ENCODE data around the gene RBM10. TPM values are rescaled to one million over a fixed set of nuclear protein-coding genes. Genes with fewer than 3 reads are reported as not detected.

The RBM10 gene
- total RNA-seq, 2 experiments from 2014 or later = 44.9 to 45.6 TPM

- ChIA-PET CTCF (ENCODE audit: unreplicated experiment) (no interaction called here), POLR2A (no interaction called here)
- no peaks in the 10 kb centered on the region for H3K9me2 ChIP-seq (ENCODE audit: insufficient read depth, low read length)
- H3K4me2 ChIP-seq (ENCODE audit: low read length) = no peak overlapping the region
- H3K36me3 ChIP-seq (ENCODE audit: insufficient read depth, low read length) = peaks cover 40% of the 10 kb centered on the region
- no peaks in the 10 kb centered on the region for H3K4me1 ChIP-seq (ENCODE audit: insufficient read depth, low read length, poor library complexity, severe bottlenecking)
- no peaks in the 10 kb centered on the region for H4K20me1 ChIP-seq (ENCODE audit: insufficient read depth, low read length)
- no peak for TF ChIP-seq CTCF (conservative IDR thresholded peaks at IDR 0.05; ENCODE audit: low read length)
- DNase-seq (ENCODE audit: low spot score) = no peak
- no TSS peak for BruUV-seq (replicated peaks)
- H3K27ac ChIP-seq (ENCODE audit: low read depth, low read length, poor library complexity, severe bottlenecking) = no peak overlapping the region
- H2AFZ ChIP-seq (ENCODE audit: low read length) = no peak overlapping the region
- H3K4me3 ChIP-seq (ENCODE audit: low read depth, low read length, poor library complexity, severe bottlenecking) = no peak overlapping the region
- H3K79me2 ChIP-seq (ENCODE audit: insufficient read depth, low read depth, low read length) = no peaks in the 10 kb centered on the region
- intact Hi-C loops (cut with micrococcal nuclease; ENCODE audit: unreplicated experiment) = no loop called here
- no peaks in the 10 kb centered on the region for H3K9me3 ChIP-seq (ENCODE audit: low read length)
These were observed 34.4 kb downstream of the RBM10 start for GRCh38 chrX:47179221-47179927.

GRCh38 chrX:47179928-47180255, 34.9 kb downstream of the RBM10 start:
- H3K27ac ChIP-seq (ENCODE audit: low read depth, low read length, poor library complexity, severe bottlenecking) = no peak overlapping the region
- H3K4me1 ChIP-seq (ENCODE audit: insufficient read depth, low read length, poor library complexity, severe bottlenecking) = no peaks in the 10 kb centered on the region
- no peaks in the 10 kb centered on the region for H3K9me2 ChIP-seq (ENCODE audit: insufficient read depth, low read length)
- no peak overlapping the region for H3K4me2 ChIP-seq (ENCODE audit: low read length)
- BruUV-seq (replicated peaks) = no TSS peak
- DNase-seq (ENCODE audit: low spot score) = no peak
- ChIA-PET POLR2A (no interaction called here), CTCF (ENCODE audit: unreplicated experiment) (no interaction called here)
- H3K9me3 ChIP-seq (ENCODE audit: low read length) = no peaks in the 10 kb centered on the region
- H3K36me3 ChIP-seq (ENCODE audit: insufficient read depth, low read length) = peaks cover 43% of the 10 kb centered on the region
- TF ChIP-seq CTCF (conservative IDR thresholded peaks at IDR 0.05; ENCODE audit: low read length) (no peak), EZH2phosphoT487 (IDR thresholded peaks at IDR 0.05; ENCODE audit: borderline replicate concordance, low read depth, low read length) (no peak)
- no peaks in the 10 kb centered on the region for H3K79me2 ChIP-seq (ENCODE audit: insufficient read depth, low read depth, low read length)
- intact Hi-C loops (cut with micrococcal nuclease; ENCODE audit: unreplicated experiment) = no loop called here
- no peak overlapping the region for H2AFZ ChIP-seq (ENCODE audit: low read length)
- H3K4me3 ChIP-seq (ENCODE audit: low read depth, low read length, poor library complexity, severe bottlenecking) = no peak overlapping the region
- no peaks in the 10 kb centered on the region for H4K20me1 ChIP-seq (ENCODE audit: insufficient read depth, low read length)

- H3K4me2 ChIP-seq (ENCODE audit: low read length) = no peak overlapping the region
- peaks cover 43% of the 10 kb centered on the region for H3K36me3 ChIP-seq (ENCODE audit: insufficient read depth, low read length)
- intact Hi-C loops (cut with micrococcal nuclease; ENCODE audit: unreplicated experiment) = no loop called here
- no peaks in the 10 kb centered on the region for H3K9me2 ChIP-seq (ENCODE audit: insufficient read depth, low read length)
- no peaks in the 10 kb centered on the region for H3K4me1 ChIP-seq (ENCODE audit: insufficient read depth, low read length, poor library complexity, severe bottlenecking)
- no TSS peak for BruUV-seq (replicated peaks)
- no peaks in the 10 kb centered on the region for H3K9me3 ChIP-seq (ENCODE audit: low read length)
- no peak overlapping the region for H3K27ac ChIP-seq (ENCODE audit: low read depth, low read length, poor library complexity, severe bottlenecking)
- no peak overlapping the region for H2AFZ ChIP-seq (ENCODE audit: low read length)
- no peaks in the 10 kb centered on the region for H3K79me2 ChIP-seq (ENCODE audit: insufficient read depth, low read depth, low read length)
- DNase-seq (ENCODE audit: low spot score) = no peak
- CTCF ChIA-PET (ENCODE audit: unreplicated experiment) = no interaction called here
- no peak for TF ChIP-seq EZH2phosphoT487 (IDR thresholded peaks at IDR 0.05; ENCODE audit: borderline replicate concordance, low read depth, low read length)
- TF ChIP-seq CTCF (conservative IDR thresholded peaks at IDR 0.05; ENCODE audit: low read length) = no peak
- no peaks in the 10 kb centered on the region for H4K20me1 ChIP-seq (ENCODE audit: insufficient read depth, low read length)
- POLR2A ChIA-PET = no interaction called here
- no peak overlapping the region for H3K4me3 ChIP-seq (ENCODE audit: low read depth, low read length, poor library complexity, severe bottlenecking)
These were observed 35.3 kb downstream of the RBM10 start for GRCh38 chrX:47180346-47180745.
